T-helper 22 cell (primary cell): ENCODE results near the gene CRTC3.
"Not testable (repeated sequence)": the region's sequence is repeated elsewhere in the genome, so short reads cannot be mapped to it uniquely, and the experiment has no call there.

Experiments
- DNase-seq: peaks from one replicate; pipeline ENCODE4 v3.0.0-alpha.2; 2020; ENCODE audit warnings: low read depth

CRTC3 gene

GRCh38 chr15:90529371-90530249, at the start of gene CRTC3:
Gene CRTC3 (plus strand): TSS chr15:90529923. CDS start chr15:90530072, 149 bp downstream.
- DNase-seq = peak; percentile 21

- DNase-seq = no peak
Observed at GRCh38 chr15:90481023-90481422, 48.7 kb upstream of the CRTC3 start.

GRCh38 chr15:90482124-90483011, 47.4 kb upstream of the CRTC3 start:
- no peak for DNase-seq

DNA sequence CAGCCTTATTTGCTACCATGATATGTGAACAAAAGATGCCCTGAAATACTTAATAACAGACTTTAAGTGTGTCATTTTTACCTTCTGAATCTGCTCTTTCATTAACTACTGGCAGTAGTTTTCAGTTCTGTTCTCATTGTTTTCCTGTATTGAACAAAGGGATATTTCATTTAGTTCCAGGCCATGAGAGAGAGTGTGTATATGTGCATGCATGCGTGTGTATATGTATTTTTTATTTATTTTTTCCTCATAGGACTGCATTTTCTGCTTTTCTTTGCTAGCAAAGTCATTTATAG, 46.8 kb upstream of the CRTC3 start:
- DNase-seq = no peak

DNA sequence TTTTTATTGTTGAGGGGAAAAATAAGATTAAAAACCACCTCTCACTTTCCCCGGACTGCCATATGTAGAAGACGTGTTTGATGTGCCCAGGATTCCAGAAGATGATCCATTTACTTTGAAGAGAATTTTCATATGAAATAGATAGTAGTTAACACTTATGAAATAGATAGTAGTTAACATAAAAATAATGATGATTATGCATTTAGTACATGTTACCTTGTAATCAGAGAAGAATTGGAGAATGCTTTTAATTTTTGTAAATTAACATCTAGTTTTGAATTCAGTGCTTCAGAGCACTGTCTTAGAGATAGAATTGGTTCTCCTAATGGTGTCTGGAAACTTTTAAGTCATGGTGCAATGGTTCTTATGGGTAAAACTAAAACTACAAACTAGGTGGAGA, 46.1 kb upstream of the CRTC3 start:
- no peak for DNase-seq

DNA sequence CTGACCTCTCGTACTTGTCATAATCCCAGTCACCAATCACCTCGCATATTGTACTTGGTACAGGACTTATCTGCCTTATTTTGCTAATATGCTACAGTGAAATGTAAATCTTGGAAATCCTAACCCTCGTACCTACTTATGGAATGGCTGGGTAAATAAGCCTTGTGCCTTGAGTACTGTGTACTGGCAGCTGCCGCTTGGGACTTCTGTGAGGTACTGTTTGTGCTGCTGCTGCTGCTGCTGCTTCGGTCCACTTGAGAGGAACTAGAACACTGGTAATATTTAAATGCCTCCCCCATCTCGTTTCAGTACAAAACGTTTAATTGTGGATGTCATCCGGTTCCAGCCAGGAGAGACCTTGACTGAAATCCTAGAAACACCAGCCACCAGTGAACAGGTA, 42.5 kb upstream of the CRTC3 start:
- DNase-seq = no peak

DNA sequence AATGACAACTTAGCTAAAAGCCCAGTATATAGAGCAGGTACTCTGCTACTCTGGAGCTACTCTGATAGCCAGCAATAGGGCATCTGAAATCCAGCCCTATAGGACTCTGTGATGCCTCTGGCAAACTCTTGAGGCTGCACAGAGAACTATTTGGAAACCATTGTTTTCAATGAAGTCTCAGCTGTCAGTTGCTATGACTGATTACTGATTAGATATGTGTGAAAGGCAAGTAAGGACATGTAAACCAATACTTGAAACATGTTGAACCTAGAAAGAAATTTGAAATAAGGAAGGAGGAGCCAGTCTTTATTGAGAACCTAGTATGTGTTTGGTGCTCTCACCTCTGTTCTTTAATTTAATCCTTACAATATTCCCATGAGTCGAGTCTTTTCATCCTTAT, 40.2 kb upstream of the CRTC3 start:
- no peak for DNase-seq

GRCh38 chr15:90489944-90490343, 39.8 kb upstream of the CRTC3 start:
- no peak for DNase-seq

- no peak for DNase-seq
Observed at GRCh38 chr15:90493647-90494046, 36.1 kb upstream of the CRTC3 start.

- no peak for DNase-seq
Observed at GRCh38 chr15:90495067-90495466, 34.7 kb upstream of the CRTC3 start.

- DNase-seq = no peak
Observed at GRCh38 chr15:90496791-90497190, 32.9 kb upstream of the CRTC3 start.

DNA sequence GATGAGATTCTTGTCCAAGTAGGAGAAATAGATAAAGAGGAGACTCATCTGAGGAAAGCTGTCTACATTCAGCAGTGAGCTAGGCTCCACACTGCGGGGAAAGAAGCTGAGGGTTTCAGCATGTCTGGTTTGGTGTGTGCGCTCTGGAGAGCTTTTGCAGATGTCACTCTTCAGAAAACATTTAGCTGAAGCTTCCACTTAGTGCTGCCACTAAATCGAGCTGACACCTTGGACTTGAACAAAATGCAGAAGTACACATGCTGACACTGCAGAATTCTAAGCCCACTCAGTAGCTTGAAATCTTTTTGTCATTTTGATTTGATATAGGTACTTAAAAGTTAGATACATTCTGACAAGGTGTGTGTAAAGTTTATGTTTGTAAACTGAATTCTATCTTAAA, 32.3 kb upstream of the CRTC3 start:
- no peak for DNase-seq

GRCh38 chr15:90497912-90498311, 31.8 kb upstream of the CRTC3 start:
- DNase-seq = no peak

- no peak for DNase-seq
Observed at GRCh38 chr15:90500171-90500570, 29.6 kb upstream of the CRTC3 start.

DNA sequence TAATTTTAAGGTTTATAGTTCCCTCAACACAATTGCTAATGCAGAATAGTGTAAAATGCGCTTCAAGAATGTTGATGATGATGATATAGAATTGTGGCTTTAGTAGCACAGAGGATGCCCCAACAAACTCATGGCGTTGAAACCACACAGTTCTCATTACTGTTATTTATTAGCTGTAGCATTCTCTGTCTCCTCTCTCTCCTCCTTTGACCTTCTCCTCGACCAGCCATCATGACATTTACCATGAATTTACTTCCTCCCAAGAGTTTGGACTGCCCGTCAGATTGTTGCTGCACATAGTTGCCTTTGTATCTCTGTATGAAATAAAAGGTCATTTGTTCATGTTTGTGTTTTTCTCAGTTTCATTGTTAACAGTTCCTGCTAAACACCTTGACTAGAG, 27.8 kb upstream of the CRTC3 start:
- no peak for DNase-seq

GRCh38 chr15:90510781-90511180, 18.9 kb upstream of the CRTC3 start:
- not testable (repeated sequence) for DNase-seq

GRCh38 chr15:90511211-90511618, 18.5 kb upstream of the CRTC3 start:
- DNase-seq = not testable (repeated sequence)

DNA sequence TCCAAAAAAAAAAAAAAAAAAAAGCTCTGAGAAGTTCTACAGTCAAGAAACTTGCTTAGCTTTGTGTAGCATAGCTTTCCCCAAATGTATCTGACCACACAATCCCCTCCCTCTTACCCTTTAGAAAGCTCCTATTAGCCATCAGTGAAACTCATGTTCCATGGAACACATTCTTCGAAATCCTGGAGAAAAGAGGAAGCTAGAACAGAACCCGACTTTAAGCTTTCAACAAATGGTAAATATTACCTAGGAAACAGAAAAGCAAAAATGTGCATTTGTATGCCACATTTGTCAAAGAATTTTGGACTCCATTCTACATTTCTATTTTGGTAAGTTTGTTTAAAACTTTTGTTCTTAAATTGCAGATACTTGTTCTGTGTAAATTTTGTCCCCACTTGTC, 17.4 kb upstream of the CRTC3 start:
- DNase-seq = no peak

DNA sequence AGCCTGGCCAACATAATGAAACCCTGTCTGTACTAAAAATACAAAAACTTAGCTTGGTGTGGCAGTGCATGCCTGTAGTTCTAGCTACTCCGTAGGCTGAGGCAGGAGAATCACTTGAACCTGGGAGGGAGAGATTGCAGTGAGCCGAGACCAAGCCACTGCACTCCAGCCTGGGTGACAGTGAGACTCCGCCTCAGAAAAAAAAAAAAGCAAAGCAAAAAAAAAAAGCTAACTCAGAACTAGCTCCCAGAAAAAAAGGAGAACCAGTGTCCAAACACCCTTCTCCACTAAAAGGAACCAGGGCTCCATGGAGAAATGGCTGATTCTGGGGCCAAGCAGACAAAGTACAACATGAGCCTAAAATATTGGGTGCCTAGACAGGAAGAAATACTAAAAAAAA, 16.7 kb upstream of the CRTC3 start:
- no peak for DNase-seq

DNA sequence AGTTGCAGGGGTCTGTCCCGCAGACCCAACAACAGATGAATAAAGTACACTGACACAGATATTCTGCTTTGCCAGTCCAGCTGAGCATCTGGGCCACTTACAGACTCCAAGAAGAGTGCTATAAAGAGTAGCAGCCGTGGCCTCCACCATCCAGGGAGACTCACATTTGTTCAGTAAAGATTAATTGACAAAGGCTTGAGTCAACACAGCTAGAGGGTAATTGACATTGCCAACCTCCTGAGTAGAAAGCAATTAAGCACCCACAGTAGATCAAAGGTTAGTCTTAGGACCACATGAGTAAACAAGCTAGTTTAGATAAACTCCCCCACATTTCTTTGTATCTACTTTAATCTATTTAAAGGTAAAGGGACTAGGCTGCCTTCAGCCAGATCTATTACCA, 16.3 kb upstream of the CRTC3 start:
- DNase-seq = no peak

- DNase-seq = not testable (repeated sequence)
Observed at GRCh38 chr15:90513893-90514292, 15.8 kb upstream of the CRTC3 start.

- DNase-seq = no peak
Observed at GRCh38 chr15:90519688-90520087, 10.0 kb upstream of the CRTC3 start.

GRCh38 chr15:90520365-90520764, 9.4 kb upstream of the CRTC3 start:
- no peak for DNase-seq
